ENCODE results near the gene LOXHD1.

- no peak for TF ChIP-seq ZFX (CRISPR knock-in tag; IDR thresholded peaks at IDR 0.05; ENCODE audit: low read depth)
- TF ChIP-seq SP5 (CRISPR knock-in tag; IDR thresholded peaks at IDR 0.05; ENCODE audit: borderline replicate concordance, low read depth) = no peak
- TF ChIP-seq TAF1 (CRISPR knock-in tag; IDR thresholded peaks at IDR 0.05) = no peak
- TF ChIP-seq CTCF (CRISPR knock-in tag; IDR thresholded peaks at IDR 0.05) = no peak
- TF ChIP-seq BRD4 (CRISPR knock-in tag; IDR thresholded peaks at IDR 0.05) = no peak
- TF ChIP-seq CENPX (CRISPR knock-in tag; IDR thresholded peaks at IDR 0.05) = no peak
- TF ChIP-seq GTF2F1 (IDR thresholded peaks at IDR 0.05; ENCODE audit: low read length) = no peak
- no peak for TF ChIP-seq BCLAF1 (IDR thresholded peaks at IDR 0.05)
- TF ChIP-seq EZH2 (conservative IDR thresholded peaks at IDR 0.05; ENCODE audit: low read depth, low read length) = no peak
- no peak for TF ChIP-seq THRA (CRISPR knock-in tag; IDR thresholded peaks at IDR 0.05; ENCODE audit: borderline replicate concordance)
- no peak for TF ChIP-seq MBNL3 (CRISPR knock-in tag; conservative IDR thresholded peaks at IDR 0.05)
Measured at GRCh38 chr18:46452820-46453219, 204.2 kb downstream of the LOXHD1 start.
